B cell (primary cell): ENCODE measurements around the gene CCNB1IP1. TPM values are rescaled to one million over a fixed set of nuclear protein-coding genes. Genes with fewer than 3 reads are reported as not detected.

Experiments
- ATAC-seq: fragments of 200-7000 bp; cut with Tn5 transposase; one replicate; pipeline ENCODE4 v1.10.0; 2021; ENCODE audit warnings: low read depth, mild to moderate bottlenecking, moderate number of reproducible peaks, moderate library complexity
- CTCF ChIA-PET: fragments of 350-600 bp; sonication (Branson Sonifier 250); formaldehyde crosslinking; loops from one replicate; lab custom pipeline; 2021; ENCODE audit warnings: antibody characterized with exemption, inconsistent platforms; lab: Charles Lee
- POLR2A ChIA-PET: fragments of 350-600 bp; sonication (Branson Sonifier 250); formaldehyde crosslinking; loops from one replicate; lab custom pipeline; 2021; ENCODE audit warnings: antibody characterized with exemption; lab: Charles Lee
- DNase-seq: peaks from one replicate; pipeline ENCODE4 v3.0.0; 2013
- H2AFZ ChIP-seq: 2 replicates; pipeline ENCODE4 v1.6.1; 2012; ENCODE audit warnings: mild to moderate bottlenecking, low read depth, low read length; ENCODE audit not compliant: insufficient read depth, poor library complexity, severe bottlenecking
- H3K27ac ChIP-seq, 2 donors: 1 replicate in 1 of 2; 2 replicates in 1 of 2; pipeline ENCODE4 v1.5.1; 2012 to 2013; ENCODE audit warnings: low read length in 2 of 2, mild to moderate bottlenecking in 2 of 2, moderate library complexity in 1 of 2
- H3K27me3 ChIP-seq, 4 experiments: fragments of 200-600 bp in 1 of 4; sonication (generic) in 1 of 4; replicated peaks in 1 of 4; 1 replicate in 2 of 4; 2 replicates in 2 of 4; pipeline versions ENCODE4 v1.6.1 to v1.7.0; 2013 to 2016; ENCODE audit warnings: low read length in 3 of 4, mild to moderate bottlenecking in 2 of 4, mixed read lengths in 1 of 4, moderate library complexity in 1 of 4; ENCODE audit not compliant: insufficient read depth in 4 of 4, control insufficient read depth in 3 of 4; ENCODE audit errors: control extremely low read depth in 1 of 4
- H3K36me3 ChIP-seq, 2 experiments: replicated peaks in 1 of 2; 1 replicate in 1 of 2; 2 replicates in 1 of 2; pipeline versions ENCODE4 v1.6.1 to v1.7.1; 2013; ENCODE audit warnings: low read length in 1 of 2; ENCODE audit not compliant: insufficient read depth in 2 of 2, control insufficient read depth in 1 of 2; ENCODE audit errors: control extremely low read depth in 1 of 2, extremely low read depth in 1 of 2
- H3K4me1 ChIP-seq, 2 donors: fragments of 200-600 bp in 1 of 2; sonication (generic) in 1 of 2; 1 replicate in 1 of 2; 2 replicates in 1 of 2; pipeline versions ENCODE4 v1.5.1 to v1.6.1; 2013 to 2017; ENCODE audit warnings: low read length in 2 of 2; ENCODE audit not compliant: control insufficient read depth in 2 of 2, insufficient read depth in 2 of 2
- H3K4me2 ChIP-seq: replicated peaks from 2 replicates; pipeline ENCODE3; 2012; ENCODE audit warnings: mild to moderate bottlenecking, low read depth, low read length; ENCODE audit not compliant: poor library complexity, severe bottlenecking
- H3K4me3 ChIP-seq, 5 experiments: fragments of 200-600 bp in 1 of 5; sonication (generic) in 1 of 5; 1 replicate in 3 of 5; 2 replicates in 2 of 5; pipeline versions ENCODE4 v1.5.1 to v1.7.0; 2011 to 2016; ENCODE audit warnings: low read length in 4 of 5, mild to moderate bottlenecking in 4 of 5, low read depth in 2 of 5, control low read depth in 1 of 5, moderate library complexity in 1 of 5; ENCODE audit not compliant: insufficient read depth in 1 of 5; ENCODE audit errors: control extremely low read depth in 1 of 5, extremely low read depth in 1 of 5
- H3K79me2 ChIP-seq: fragments of 200-600 bp; sonication (generic); one replicate; pipeline ENCODE4 v1.6.0; 2016; ENCODE audit warnings: low read length; ENCODE audit not compliant: control insufficient read depth, insufficient read depth
- H3K9ac ChIP-seq: fragments of 200-600 bp; sonication (generic); 2 replicates; pipeline ENCODE4 v1.6.1; 2017; ENCODE audit warnings: mild to moderate bottlenecking, low read length, moderate library complexity
- H3K9me3 ChIP-seq, 3 donors: one replicate each; pipeline versions ENCODE4 v1.6.1 to v1.7.1; 2013; ENCODE audit warnings: low read length in 2 of 3; ENCODE audit not compliant: control insufficient read depth in 2 of 3, insufficient read depth in 1 of 3; ENCODE audit errors: control extremely low read depth in 1 of 3
- H4K20me1 ChIP-seq: 2 replicates; pipeline ENCODE4 v1.6.0; 2012; ENCODE audit warnings: mild to moderate bottlenecking, low read length; ENCODE audit not compliant: insufficient read depth, control insufficient read depth, poor library complexity, severe bottlenecking
- H3K27ac Mint-ChIP-seq: one replicate; pipeline ENCODE4 v1.8.0; 2021; ENCODE audit warnings: mixed read lengths
- H3K27me3 Mint-ChIP-seq: one replicate; pipeline ENCODE4 v1.8.0; 2021; ENCODE audit warnings: mixed read lengths
- H3K4me1 Mint-ChIP-seq: one replicate; pipeline ENCODE4 v1.8.0; 2021; ENCODE audit warnings: mixed read lengths
- H3K4me3 Mint-ChIP-seq: one replicate; pipeline ENCODE4 v1.8.0; 2021; ENCODE audit warnings: mixed read lengths
- H3K9me3 Mint-ChIP-seq: one replicate; pipeline ENCODE4 v1.8.0; 2022; ENCODE audit warnings: mixed read lengths; ENCODE audit not compliant: insufficient read depth
- CTCF ChIP-seq: fragments of 200-600 bp; IDR thresholded peaks from one replicate; pipeline ENCODE4 v1.8.0; 2022; ENCODE audit warnings: antibody characterized with exemption, mild to moderate bottlenecking
- EZH2 ChIP-seq: IDR thresholded peaks from 2 replicates; pipeline ENCODE4 v1.6.1; 2012; ENCODE audit warnings: borderline replicate concordance, low read depth, mild to moderate bottlenecking, moderate library complexity, low read length; ENCODE audit not compliant: insufficient read depth, poor library complexity, severe bottlenecking
- WGBS: methylation state at CpG from one replicate; pipeline ENCODE4 v1.1.5; 2013; ENCODE audit warnings: missing lambda C conversion rate; ENCODE audit not compliant: insufficient coverage; 5-methylcytosine and 5-hydroxymethylcytosine counted together
- intact Hi-C: fragments of 100-400 bp; cut with micrococcal nuclease; formaldehyde crosslinking; loops from one replicate; pipeline ENCODE4 v1.10.0; 2022
- polyA plus RNA-seq: library from polyadenylated mRNA; depleted of rRNA; stranded (reverse); fragments of >200 nt; gene quantifications from 2 replicates; pipeline ENCODE4 v1.2.3, GENCODE V29; 2012
- total RNA-seq, 2 donors: library from RNA; stranded (reverse); fragments of 120-200 nt in 1 of 2; gene quantifications; 1 replicate in 1 of 2; 2 replicates in 1 of 2; pipeline versions ENCODE4 v1.2.3 to v1.2.4, GENCODE V29; 2013 to 2022

Gene CCNB1IP1
- total and polyA plus RNA-seq, 2 donors (not counting 1 experiment from before 2014, with no cell fraction given), result 24.7 to 48.8 TPM

GRCh38 chr14:20380681-20381080 lies 47.6 kb upstream of the CCNB1IP1 start:
- Histone ChIP-seq H2AFZ (no peak overlapping the region), H3K27ac (no peak overlapping the region), H3K4me1 (no peaks in the 10 kb centered on the region), H3K27me3 (no peaks in the 10 kb centered on the region), H3K4me2 (no peak overlapping the region), H3K9me3 (no peaks in the 10 kb centered on the region), H3K9ac (no peak overlapping the region), H3K79me2 (peaks cover 5% of the 10 kb centered on the region), H3K36me3 (peaks cover 7 to 99% of the 10 kb centered on the region in 2 experiments), H4K20me1 (no peaks in the 10 kb centered on the region), H3K4me3 (no peak overlapping the region)
- POLR2A ChIA-PET, result no interaction called here
- intact Hi-C loops, result no loop called here
- no peaks in the 10 kb centered on the region for H3K9me3 Mint-ChIP-seq
- TF ChIP-seq EZH2 (no peak), CTCF (no peak)
- no peaks in the 10 kb centered on the region for H3K27me3 Mint-ChIP-seq
- CTCF ChIA-PET, result no interaction called here
- no peaks in the 10 kb centered on the region for H3K4me1 Mint-ChIP-seq
- 87% methylated on average over 6 of the region's 6 CpGs for WGBS
- no peak overlapping the region for H3K4me3 Mint-ChIP-seq
- no peak for DNase-seq
- ATAC-seq, result no peak
- no peak overlapping the region for H3K27ac Mint-ChIP-seq

GRCh38 chr14:20379743-20380142 lies 46.7 kb upstream of the CCNB1IP1 start:
- CTCF ChIA-PET, result no interaction called here
- POLR2A ChIA-PET, result no interaction called here
- Histone ChIP-seq H2AFZ (no peak overlapping the region), H3K9ac (no peak overlapping the region), H3K36me3 (peaks cover 2 to 99% of the 10 kb centered on the region in 2 experiments), H3K79me2 (peaks cover 4% of the 10 kb centered on the region), H3K9me3 (no peaks in the 10 kb centered on the region), H3K4me3 (no peak overlapping the region), H4K20me1 (no peaks in the 10 kb centered on the region), H3K4me1 (no peaks in the 10 kb centered on the region), H3K4me2 (no peak overlapping the region), H3K27ac (no peak overlapping the region), H3K27me3 (no peaks in the 10 kb centered on the region)
- WGBS, result 75% methylated on average over 1 of the region's 1 CpG
- Mint-ChIP-seq H3K4me1 (no peaks in the 10 kb centered on the region), H3K27me3 (no peaks in the 10 kb centered on the region), H3K27ac (no peak overlapping the region), H3K4me3 (no peak overlapping the region), H3K9me3 (no peaks in the 10 kb centered on the region)
- DNase-seq (no peak), ATAC-seq (no peak)
- intact Hi-C loops, result no loop called here
- TF ChIP-seq CTCF (no peak), EZH2 (no peak)
